SKM-1 treated with dmso at 0.1 percent for 144 hours (cell line): ENCODE data around the gene NAV2.

Experiments
- DNase-seq: peaks from one replicate; lab custom pipeline; 2025; ENCODE audit not compliant: unreplicated experiment; lab: John Stamatoyannopoulos, UW

Gene NAV2, protein sequence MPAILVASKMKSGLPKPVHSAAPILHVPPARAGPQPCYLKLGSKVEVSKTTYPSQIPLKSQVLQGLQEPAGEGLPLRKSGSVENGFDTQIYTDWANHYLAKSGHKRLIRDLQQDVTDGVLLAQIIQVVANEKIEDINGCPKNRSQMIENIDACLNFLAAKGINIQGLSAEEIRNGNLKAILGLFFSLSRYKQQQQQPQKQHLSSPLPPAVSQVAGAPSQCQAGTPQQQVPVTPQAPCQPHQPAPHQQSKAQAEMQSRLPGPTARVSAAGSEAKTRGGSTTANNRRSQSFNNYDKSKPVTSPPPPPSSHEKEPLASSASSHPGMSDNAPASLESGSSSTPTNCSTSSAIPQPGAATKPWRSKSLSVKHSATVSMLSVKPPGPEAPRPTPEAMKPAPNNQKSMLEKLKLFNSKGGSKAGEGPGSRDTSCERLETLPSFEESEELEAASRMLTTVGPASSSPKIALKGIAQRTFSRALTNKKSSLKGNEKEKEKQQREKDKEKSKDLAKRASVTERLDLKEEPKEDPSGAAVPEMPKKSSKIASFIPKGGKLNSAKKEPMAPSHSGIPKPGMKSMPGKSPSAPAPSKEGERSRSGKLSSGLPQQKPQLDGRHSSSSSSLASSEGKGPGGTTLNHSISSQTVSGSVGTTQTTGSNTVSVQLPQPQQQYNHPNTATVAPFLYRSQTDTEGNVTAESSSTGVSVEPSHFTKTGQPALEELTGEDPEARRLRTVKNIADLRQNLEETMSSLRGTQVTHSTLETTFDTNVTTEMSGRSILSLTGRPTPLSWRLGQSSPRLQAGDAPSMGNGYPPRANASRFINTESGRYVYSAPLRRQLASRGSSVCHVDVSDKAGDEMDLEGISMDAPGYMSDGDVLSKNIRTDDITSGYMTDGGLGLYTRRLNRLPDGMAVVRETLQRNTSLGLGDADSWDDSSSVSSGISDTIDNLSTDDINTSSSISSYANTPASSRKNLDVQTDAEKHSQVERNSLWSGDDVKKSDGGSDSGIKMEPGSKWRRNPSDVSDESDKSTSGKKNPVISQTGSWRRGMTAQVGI (N-terminal part only)

DNA sequence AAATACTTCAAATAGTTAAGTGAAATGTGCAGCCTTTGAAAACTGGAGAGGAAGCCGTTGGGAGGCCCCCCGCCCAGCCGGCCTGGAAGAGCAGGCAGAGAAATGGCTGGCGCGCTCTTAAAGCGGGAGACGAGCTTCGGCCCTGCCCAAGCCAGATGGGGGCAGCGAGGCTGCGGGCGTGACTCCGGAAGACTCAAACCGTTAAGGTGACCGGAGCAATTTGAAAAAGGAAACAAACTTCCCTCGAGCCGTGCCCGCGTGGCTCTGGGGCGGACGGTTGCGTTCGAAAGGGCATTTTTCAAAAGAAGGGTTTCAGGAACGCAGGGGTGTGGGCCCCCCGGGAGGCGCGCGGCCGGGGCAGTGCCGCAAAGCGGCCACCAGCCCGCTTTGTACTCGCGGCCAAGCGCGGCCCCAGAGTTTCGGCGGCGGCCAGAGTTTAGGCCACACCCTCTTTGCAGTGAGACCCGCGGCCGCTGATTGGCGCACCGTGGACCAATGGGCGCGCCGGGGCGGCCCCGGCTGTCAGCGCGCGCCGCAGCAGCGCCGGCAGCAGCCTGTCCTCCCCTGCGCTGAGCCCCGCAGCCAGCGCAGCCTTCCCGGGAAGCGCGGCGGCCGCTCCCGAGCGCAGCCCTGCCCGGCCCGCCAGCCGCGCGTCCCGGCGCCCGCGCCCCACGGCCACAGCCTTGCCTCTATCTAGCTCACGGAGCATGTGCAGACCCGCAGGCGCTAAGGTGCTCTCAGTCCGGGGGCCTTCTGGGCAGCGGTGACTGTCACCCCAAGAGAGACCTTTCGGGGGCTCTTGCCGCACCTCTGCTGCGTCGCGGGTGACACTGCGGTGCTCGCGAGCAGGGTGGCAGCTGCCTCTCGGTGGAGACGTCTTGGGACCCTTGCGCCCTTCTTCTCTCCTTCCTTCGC, at the start of gene NAV2:
NAV2 (plus strand) TSS at position 557 of the 915 bp plus-strand sequence. CDS start 859 bp downstream, outside the sequence.
- peak; percentile 74 for DNase-seq

DNA sequence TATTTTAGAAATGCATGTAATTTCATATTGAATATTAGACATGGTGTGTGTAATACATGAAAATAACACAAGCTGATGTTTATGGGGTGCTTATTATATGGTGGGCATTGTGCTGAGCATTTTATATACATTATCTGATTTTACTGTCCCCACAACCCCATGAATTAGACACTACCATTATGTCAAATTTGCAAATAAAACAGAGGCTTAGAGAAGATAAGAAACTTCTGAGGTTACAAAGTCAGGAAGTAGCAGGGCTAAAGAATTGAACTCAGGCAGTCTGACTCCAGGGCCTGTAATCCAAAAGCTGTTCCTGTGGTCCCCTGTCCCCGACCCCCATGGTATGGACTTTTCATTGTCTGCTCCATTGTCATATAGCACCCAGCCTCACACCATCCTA, 49.4 kb upstream of the NAV2 start:
- DNase-seq: no peak

GRCh38 chr11:19664886-19665548, 47.6 kb upstream of the NAV2 start:
- peak; percentile 75 for DNase-seq

DNA sequence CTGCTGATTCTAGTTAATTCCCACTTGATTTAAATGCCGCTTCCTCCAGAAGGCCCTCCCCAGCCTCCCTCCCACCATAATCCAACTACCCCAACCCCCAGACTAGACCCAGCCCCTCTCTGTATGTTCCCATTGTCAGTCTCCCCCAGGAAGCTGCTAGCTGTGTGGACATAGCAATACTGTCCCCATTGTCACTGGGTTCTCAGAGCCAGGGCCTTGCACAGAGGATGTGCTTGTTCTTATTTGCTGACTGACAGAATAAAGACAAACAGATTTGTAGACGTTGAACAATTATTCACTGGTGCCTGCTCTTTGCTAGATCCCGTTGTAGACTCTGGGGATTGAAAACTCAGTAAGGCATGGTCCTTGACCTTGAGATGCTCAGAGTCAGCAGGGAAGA, 45.7 kb upstream of the NAV2 start:
- no peak for DNase-seq

DNA sequence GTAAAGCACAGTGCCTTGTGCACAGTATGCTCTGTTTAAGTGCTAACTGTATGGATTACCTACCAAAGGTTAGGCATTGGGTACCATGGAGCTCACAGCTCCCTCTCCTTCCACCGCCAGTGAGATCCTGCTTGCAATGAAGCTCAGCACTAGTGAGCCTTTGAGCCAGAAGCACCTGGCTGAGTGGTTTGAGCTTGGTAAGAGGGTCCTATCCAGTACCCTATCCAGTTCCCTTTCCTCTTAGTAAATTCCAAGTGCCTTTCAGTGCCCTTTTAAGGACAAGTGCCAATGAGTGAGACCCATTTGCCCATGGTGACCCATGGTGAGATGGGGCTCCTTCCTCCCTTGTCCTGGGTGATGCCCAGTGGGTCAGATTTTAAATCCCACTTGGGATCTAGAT, 43.1 kb upstream of the NAV2 start:
- DNase-seq: no peak

DNA sequence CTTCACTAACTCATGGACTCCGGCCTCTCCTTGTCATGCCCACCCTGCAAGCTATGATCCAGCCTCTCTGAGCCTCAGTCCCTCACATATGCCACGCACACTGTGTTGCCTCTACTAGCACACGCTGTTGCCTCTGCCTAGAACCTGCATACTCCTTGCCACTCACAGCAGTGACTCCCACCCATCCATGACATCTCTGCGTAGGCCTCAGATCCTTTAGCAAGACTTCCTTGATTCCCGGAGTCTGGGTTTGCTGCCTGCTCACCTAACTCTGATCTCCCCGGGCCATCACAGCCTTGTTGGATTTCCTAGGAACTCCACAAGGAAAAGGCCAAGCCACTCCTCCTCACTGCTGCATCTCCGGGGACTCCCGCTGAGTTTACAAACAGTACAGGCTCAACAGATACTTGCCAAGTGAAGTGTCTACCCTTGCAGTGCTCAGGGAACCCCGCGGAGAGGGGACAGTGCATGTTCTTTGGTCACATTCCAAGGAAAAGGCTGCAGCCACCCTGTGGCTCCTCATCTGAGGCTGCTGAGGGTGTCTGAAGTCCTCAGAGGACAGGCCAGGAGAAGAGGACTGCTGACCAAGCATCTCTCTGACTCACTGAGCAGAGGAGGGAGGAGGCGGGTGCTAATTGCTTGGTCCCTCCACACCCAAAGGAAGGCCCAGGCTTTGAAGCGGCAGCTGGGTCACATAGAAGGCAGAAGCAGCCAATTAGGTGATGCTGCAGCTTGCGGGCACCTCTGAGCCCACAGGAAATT, 42.4 kb upstream of the NAV2 start:
- DNase-seq: no peak

GRCh38 chr11:19672586-19673206, 39.9 kb upstream of the NAV2 start:
- DNase-seq: peak; percentile 15

GRCh38 chr11:19673924-19674729, 38.5 kb upstream of the NAV2 start:
- no peak for DNase-seq

- DNase-seq: peak; percentile 77
Observed at GRCh38 chr11:19674836-19675235, 37.8 kb upstream of the NAV2 start.

- DNase-seq: no peak
Observed at GRCh38 chr11:19675397-19675796, 37.2 kb upstream of the NAV2 start.

DNA sequence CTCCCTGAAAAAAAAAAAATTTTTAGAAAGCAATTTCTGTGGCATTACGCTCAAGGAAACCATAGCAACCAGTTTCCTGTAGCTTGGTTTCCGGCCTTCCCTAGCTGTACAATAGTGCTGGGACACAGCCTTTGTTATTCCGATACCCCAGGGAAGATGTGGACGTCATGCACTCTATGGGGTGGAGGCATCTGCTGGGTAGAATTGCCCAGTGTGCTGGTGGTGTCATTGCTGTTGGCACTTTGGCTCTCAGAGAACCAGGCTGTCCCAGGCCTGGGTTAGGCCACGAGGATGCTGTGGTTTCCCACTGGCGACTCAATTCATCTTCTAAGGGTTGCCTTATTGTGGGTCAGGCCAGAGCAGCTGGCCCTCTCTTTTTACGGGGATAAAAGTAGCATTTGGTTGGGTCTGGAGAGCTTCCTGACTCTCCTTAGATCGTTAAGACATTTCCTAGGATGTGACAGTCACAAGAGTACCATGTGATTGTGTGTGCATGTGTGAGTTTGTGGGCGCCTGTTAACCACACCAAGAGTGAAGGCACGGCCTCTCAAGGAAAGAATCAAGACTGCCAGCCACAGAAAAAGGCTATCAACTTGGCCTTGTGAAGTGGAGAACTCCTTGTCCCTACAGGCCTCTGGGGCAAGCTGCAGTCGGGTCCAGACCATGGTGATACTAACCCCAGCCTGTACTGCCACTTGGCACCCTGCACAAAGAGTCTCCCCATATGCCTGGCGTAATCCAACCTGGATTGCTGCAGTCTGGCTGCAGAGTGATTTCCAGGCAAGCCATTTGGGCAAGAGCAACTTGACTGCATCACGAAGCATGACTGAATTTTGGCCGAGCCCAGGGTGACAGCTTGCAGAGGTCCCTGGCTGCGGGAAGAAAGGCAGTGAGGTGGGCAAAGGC, 35.9 kb upstream of the NAV2 start:
- no peak for DNase-seq

DNA sequence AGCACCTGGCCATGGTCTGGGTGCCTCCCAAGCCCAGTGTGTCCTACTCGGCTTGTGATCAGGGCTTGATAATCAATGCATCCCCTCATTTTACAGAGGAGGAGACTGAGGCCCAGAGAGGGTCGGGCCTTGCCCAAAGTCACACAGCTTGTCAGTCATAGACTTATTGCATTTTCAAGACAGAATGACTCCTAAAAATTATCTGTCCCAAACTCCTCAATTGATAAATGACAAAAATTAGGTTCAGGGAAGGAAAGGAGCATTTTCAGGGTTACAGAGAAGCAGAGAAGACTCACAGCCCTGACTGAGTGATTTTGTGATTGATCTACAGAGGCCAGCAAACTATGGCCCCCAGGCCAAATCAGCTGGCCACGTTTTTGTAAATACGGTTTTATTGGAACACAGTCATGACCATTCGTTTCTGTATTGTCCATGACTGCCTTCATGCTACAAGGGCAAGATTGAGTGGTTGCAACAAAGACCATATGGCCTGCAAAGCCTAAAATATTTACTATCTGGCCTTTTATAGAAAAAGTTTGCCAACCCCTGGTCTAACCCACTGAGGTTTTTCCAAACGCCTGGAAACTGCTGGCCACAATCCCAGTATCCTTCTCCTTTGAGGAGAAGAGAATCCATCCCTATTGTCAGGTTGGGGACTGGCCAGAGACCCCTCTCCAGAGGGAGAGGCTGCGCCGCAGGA, 35.1 kb upstream of the NAV2 start:
- DNase-seq: no peak

GRCh38 chr11:19679952-19680828, 32.4 kb upstream of the NAV2 start:
- no peak for DNase-seq

DNA sequence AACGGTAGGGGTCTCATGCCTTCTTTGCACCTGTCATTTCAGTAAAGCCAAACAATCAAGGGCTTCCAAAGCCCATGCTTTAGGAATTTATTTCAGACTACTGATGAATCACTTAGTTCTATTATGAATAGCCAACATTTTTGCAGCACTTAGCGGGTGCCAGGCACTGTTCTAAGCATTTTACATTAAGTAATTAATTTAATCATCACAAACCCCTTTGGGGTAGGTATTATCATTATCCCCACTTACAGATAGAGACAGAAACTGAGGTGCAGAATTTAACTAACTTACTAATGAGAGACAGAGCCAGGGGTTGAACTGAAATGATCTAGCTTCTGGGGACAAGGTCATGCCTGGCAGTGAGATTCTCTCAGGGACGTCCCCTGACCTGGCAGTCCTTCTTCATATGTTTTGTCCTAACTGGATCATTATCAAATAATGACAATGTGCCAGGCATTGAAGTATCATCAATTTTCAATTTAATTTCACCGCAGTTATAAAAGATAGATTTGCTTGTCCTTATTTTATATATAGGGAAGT, 31.7 kb upstream of the NAV2 start:
- DNase-seq: no peak

DNA sequence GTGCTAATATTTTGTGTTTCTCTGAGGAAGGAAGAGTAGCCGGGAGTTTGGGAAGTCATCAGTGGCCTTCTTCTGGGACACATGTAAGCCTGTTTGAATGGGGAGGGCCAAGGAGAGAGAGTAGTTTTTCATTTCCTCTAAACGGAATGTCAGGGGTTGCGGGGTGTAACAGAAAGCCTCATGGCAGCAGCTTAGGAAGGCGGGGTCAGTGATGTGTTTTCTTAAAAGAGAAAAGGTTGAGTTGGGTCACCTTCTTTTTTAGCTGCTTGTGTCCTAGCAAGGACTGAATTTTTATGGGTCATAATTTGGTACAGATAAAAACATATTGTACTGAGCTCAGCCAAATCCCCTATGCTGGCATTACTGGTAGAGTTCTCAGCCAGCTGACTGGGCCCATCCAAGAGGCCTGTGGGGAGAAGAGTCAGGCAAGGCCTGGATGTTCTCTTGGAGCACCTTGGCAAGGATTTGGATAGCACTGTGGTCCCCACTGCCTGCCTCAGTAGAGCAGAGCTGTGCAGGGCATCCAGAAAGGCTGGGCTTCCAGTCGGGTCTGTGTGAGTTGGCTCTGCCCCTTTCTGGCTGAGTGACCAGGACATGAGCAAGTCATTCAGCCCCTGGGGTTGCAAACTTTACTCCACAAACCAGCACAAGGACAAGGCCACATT, 29.4 kb upstream of the NAV2 start:
- no peak for DNase-seq
